Esophagus squamous epithelium (tissue), 5 donors: Measurements from ENCODE around the gene SCN4B. TPM values are rescaled to one million over a fixed set of nuclear protein-coding genes. Genes with fewer than 3 reads are reported as not detected.

Experiments
- DNase-seq: peaks from one replicate; lab custom pipeline; 2025; lab: John Stamatoyannopoulos, UW
- H3K27ac ChIP-seq, 4 donors: fragments of 200-600 bp; sonication (generic); one replicate each; pipeline ENCODE4 v1.5.1; 2016 to 2019; ENCODE audit warnings: mild to moderate bottlenecking in 1 of 4
- H3K27me3 ChIP-seq, 4 donors: fragments of 200-600 bp; sonication (generic); 1 replicate in 3 of 4; 2 replicates in 1 of 4; pipeline versions ENCODE4 v1.5.1 to v1.6.0; 2017 to 2021; ENCODE audit warnings: antibody characterized with exemption in 1 of 4
- H3K36me3 ChIP-seq, 3 donors: fragments of 200-600 bp; sonication (generic); one replicate each; pipeline ENCODE4 v1.5.1; 2016 to 2019
- H3K4me1 ChIP-seq, 3 donors: fragments of 200-600 bp; sonication (generic); one replicate each; pipeline ENCODE4 v1.5.1; 2017 to 2019
- H3K4me3 ChIP-seq, 4 donors: fragments of 200-600 bp; sonication (generic); 1 replicate in 3 of 4; 2 replicates in 1 of 4; pipeline ENCODE4 v1.5.1; 2016 to 2019; ENCODE audit warnings: mild to moderate bottlenecking in 2 of 4, moderate library complexity in 1 of 4
- H3K9me3 ChIP-seq, 3 donors: fragments of 200-600 bp; sonication (generic); one replicate each; pipeline ENCODE4 v1.5.1; 2016 to 2019
- CTCF ChIP-seq, 6 experiments: fragments of 450-650 bp in 4 of 6; fragments of 200-600 bp in 2 of 6; sonication (generic) in 2 of 6; IDR thresholded peaks; one replicate each; pipeline ENCODE4 v1.5.1; 2016 to 2019; ENCODE audit warnings: antibody characterized with exemption in 6 of 6, mild to moderate bottlenecking in 4 of 6, moderate library complexity in 4 of 6
- POLR2A ChIP-seq, 4 donors: fragments of 450-650 bp; IDR thresholded peaks; one replicate each; pipeline ENCODE4 v1.6.1; 2017; ENCODE audit warnings: antibody characterized with exemption in 4 of 4, mild to moderate bottlenecking in 4 of 4, moderate library complexity in 3 of 4
- WGBS, 2 donors: methylation state at CpG; one replicate each; pipeline ENCODE4 v1.1.5; 2018; 5-methylcytosine and 5-hydroxymethylcytosine counted together
- intact Hi-C: fragments of 100-400 bp; cut with DNase I; formaldehyde crosslinking; loops from one replicate; pipeline ENCODE4 v1.15.0; 2022
- total RNA-seq, 4 donors: library from RNA; depleted of rRNA; stranded (reverse); fragments of >200 nt; gene quantifications; one replicate each; pipeline ENCODE4 v1.1.0, GENCODE V29; 2016
- donor health status: DM: yes; HTN: yes; CAD: no.

Gene SCN4B
- total RNA-seq, 4 donors from 2014 or later: 0.87 to 4.2 (median 1.3) TPM

DNA sequence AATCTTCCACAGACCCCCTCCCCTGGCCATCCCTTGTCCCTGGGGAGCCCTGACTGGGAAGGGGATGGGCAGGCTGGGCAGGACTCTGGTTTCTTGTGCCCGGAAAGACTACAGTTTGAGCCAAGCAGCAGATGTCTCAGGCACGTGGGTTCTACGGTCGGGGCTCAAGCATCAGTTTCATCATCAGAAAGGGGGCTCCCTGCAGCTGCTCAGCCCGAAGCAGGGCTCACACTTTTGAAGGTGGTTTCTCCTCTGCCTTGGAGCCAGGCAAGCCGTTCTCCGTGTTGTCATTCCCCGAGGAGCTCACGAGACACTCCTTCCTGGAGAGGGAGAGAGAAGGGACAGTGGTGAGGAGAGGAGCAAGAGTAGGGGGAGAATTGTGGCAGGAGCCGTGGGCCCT is 15.8 kb downstream of the SCN4B start:
- TF ChIP-seq POLR2A (IDR thresholded peaks at IDR 0.05): no peak
- no peak for TF ChIP-seq CTCF (IDR thresholded peaks at IDR 0.05)
- H3K9me3 ChIP-seq: no peaks in the 10 kb centered on the region
- intact Hi-C loops: no loop called here
- WGBS, 2 donors: 72% methylated on average over 6 of the region's 10 CpGs; no CpG with 5 or more reads in 1 of the 2 donors
- DNase-seq: no peak
- peaks cover 0 to 51% (median 0%) of the 10 kb centered on the region in 4 donors for H3K27me3 ChIP-seq
- no peak overlapping the region for H3K27ac ChIP-seq
- H3K36me3 ChIP-seq: no peaks in the 10 kb centered on the region
- H3K4me3 ChIP-seq: no peak overlapping the region
- H3K4me1 ChIP-seq: peaks cover 0 to 22% (median 0%) of the 10 kb centered on the region in 3 donors

GRCh38 chr11:118136341-118136740 is 16.3 kb downstream of the SCN4B start:
- WGBS, 2 donors: 83% methylated on average over 1 of the region's 2 CpGs
- TF ChIP-seq CTCF (IDR thresholded peaks at IDR 0.05) (no peak), POLR2A (IDR thresholded peaks at IDR 0.05) (no peak)

DNA sequence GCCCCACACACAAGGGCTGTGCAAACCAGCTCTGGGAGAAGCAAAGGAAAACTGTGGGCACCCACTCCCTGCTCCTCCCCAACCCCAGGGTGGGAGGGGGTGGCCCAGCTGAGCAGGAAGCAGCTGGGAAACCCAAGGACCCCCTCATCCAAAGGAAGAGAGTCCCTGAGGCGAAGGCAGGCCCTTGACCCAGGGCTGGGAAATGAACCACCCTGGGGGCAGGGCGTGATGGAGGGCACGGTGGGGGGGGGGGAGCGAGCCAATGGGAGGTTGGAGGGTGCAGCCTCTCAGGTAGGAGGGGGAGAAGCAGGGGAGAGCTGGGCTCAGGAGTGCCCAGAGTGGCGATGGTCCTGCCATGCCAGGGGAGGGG is 16.8 kb downstream of the SCN4B start:
- Histone ChIP-seq H3K4me1 (peaks cover 0 to 21% (median 0%) of the 10 kb centered on the region in 3 donors), H3K36me3 (no peaks in the 10 kb centered on the region), H3K27me3 (peaks cover 0 to 45% (median 0%) of the 10 kb centered on the region in 4 donors), H3K9me3 (no peaks in the 10 kb centered on the region), H3K27ac (no peak overlapping the region), H3K4me3 (no peak overlapping the region)
- DNase-seq: no peak
- intact Hi-C loops: no loop called here
- TF ChIP-seq CTCF (IDR thresholded peaks at IDR 0.05) (no peak), POLR2A (IDR thresholded peaks at IDR 0.05) (no peak)
- WGBS, 2 donors: 42% methylated on average over 3 of the region's 5 CpGs; no CpG with 5 or more reads in 1 of the 2 donors

More at GRCh38 chr11:118136341-118136740, 16.3 kb downstream of the SCN4B start:
- Histone ChIP-seq H3K4me1 (peaks cover 0 to 20% (median 0%) of the 10 kb centered on the region in 3 donors), H3K27me3 (peaks cover 0 to 50% (median 0%) of the 10 kb centered on the region in 4 donors), H3K36me3 (no peaks in the 10 kb centered on the region), H3K9me3 (no peaks in the 10 kb centered on the region), H3K27ac (no peak overlapping the region), H3K4me3 (no peak overlapping the region)
- intact Hi-C loops: no loop called here
- no peak for DNase-seq

- intact Hi-C loops: no loop called here
- 83% methylated on average over 1 to 2 of the region's 7 CpGs for WGBS, 2 donors
- no peak for DNase-seq
- TF ChIP-seq POLR2A (IDR thresholded peaks at IDR 0.05): no peak
- no peak for TF ChIP-seq CTCF (IDR thresholded peaks at IDR 0.05)
- H3K36me3 ChIP-seq: no peaks in the 10 kb centered on the region
- H3K4me1 ChIP-seq: peaks cover 0 to 24% (median 0%) of the 10 kb centered on the region in 3 donors
- H3K27me3 ChIP-seq: peaks cover 0 to 39% (median 0%) of the 10 kb centered on the region in 4 donors
- no peaks in the 10 kb centered on the region for H3K9me3 ChIP-seq
- no peak overlapping the region for H3K4me3 ChIP-seq
- H3K27ac ChIP-seq: no peak overlapping the region
These were observed 17.4 kb downstream of the SCN4B start for GRCh38 chr11:118135051-118135795.

- intact Hi-C loops: no loop called here
These were observed 18.8 kb downstream of the SCN4B start for GRCh38 chr11:118133816-118134215.

More at GRCh38 chr11:118133816-118134215, 18.8 kb downstream of the SCN4B start:
- H3K27me3 ChIP-seq: peaks cover 0 to 32% (median 0%) of the 10 kb centered on the region in 4 donors
- no peaks in the 10 kb centered on the region for H3K9me3 ChIP-seq
- TF ChIP-seq POLR2A (IDR thresholded peaks at IDR 0.05) (no peak), CTCF (IDR thresholded peaks at IDR 0.05) (no peak)
- peaks cover 0 to 38% (median 4%) of the 10 kb centered on the region in 3 donors for H3K4me1 ChIP-seq
- H3K4me3 ChIP-seq: no peak overlapping the region
- H3K36me3 ChIP-seq: no peaks in the 10 kb centered on the region
- H3K27ac ChIP-seq: no peak overlapping the region
- DNase-seq: no peak
- 93 to 94% methylated on average over 9 of the region's 10 CpGs for WGBS, 2 donors
